B cell (primary cell): Measurements from ENCODE around the gene FAM107B. TPM values are rescaled to one million over a fixed set of nuclear protein-coding genes. Genes with fewer than 3 reads are reported as not detected.

ENCODE experiments used
- ATAC-seq: fragments of 200-7000 bp; cut with Tn5 transposase; one replicate; pipeline ENCODE4 v1.10.0; 2021; ENCODE audit warnings: low read depth, mild to moderate bottlenecking, moderate number of reproducible peaks, moderate library complexity
- CTCF ChIA-PET: fragments of 350-600 bp; sonication (Branson Sonifier 250); formaldehyde crosslinking; loops from one replicate; lab custom pipeline; 2021; ENCODE audit warnings: antibody characterized with exemption, inconsistent platforms; lab: Charles Lee
- POLR2A ChIA-PET: fragments of 350-600 bp; sonication (Branson Sonifier 250); formaldehyde crosslinking; loops from one replicate; lab custom pipeline; 2021; ENCODE audit warnings: antibody characterized with exemption; lab: Charles Lee
- DNase-seq: peaks from one replicate; pipeline ENCODE4 v3.0.0; 2013
- H2AFZ ChIP-seq: 2 replicates; pipeline ENCODE4 v1.6.1; 2012; ENCODE audit warnings: mild to moderate bottlenecking, low read depth, low read length; ENCODE audit not compliant: insufficient read depth, poor library complexity, severe bottlenecking
- H3K27ac ChIP-seq, 2 donors: 1 replicate in 1 of 2; 2 replicates in 1 of 2; pipeline ENCODE4 v1.5.1; 2012 to 2013; ENCODE audit warnings: low read length in 2 of 2, mild to moderate bottlenecking in 2 of 2, moderate library complexity in 1 of 2
- H3K27me3 ChIP-seq, 4 experiments: fragments of 200-600 bp in 1 of 4; sonication (generic) in 1 of 4; replicated peaks in 1 of 4; 1 replicate in 2 of 4; 2 replicates in 2 of 4; pipeline versions ENCODE4 v1.6.1 to v1.7.0; 2013 to 2016; ENCODE audit warnings: low read length in 3 of 4, mild to moderate bottlenecking in 2 of 4, mixed read lengths in 1 of 4, moderate library complexity in 1 of 4; ENCODE audit not compliant: insufficient read depth in 4 of 4, control insufficient read depth in 3 of 4; ENCODE audit errors: control extremely low read depth in 1 of 4
- H3K36me3 ChIP-seq, 2 experiments: replicated peaks in 1 of 2; 1 replicate in 1 of 2; 2 replicates in 1 of 2; pipeline versions ENCODE4 v1.6.1 to v1.7.1; 2013; ENCODE audit warnings: low read length in 1 of 2; ENCODE audit not compliant: insufficient read depth in 2 of 2, control insufficient read depth in 1 of 2; ENCODE audit errors: control extremely low read depth in 1 of 2, extremely low read depth in 1 of 2
- H3K4me1 ChIP-seq, 2 donors: fragments of 200-600 bp in 1 of 2; sonication (generic) in 1 of 2; 1 replicate in 1 of 2; 2 replicates in 1 of 2; pipeline versions ENCODE4 v1.5.1 to v1.6.1; 2013 to 2017; ENCODE audit warnings: low read length in 2 of 2; ENCODE audit not compliant: control insufficient read depth in 2 of 2, insufficient read depth in 2 of 2
- H3K4me2 ChIP-seq: replicated peaks from 2 replicates; pipeline ENCODE3; 2012; ENCODE audit warnings: mild to moderate bottlenecking, low read depth, low read length; ENCODE audit not compliant: poor library complexity, severe bottlenecking
- H3K4me3 ChIP-seq, 5 experiments: fragments of 200-600 bp in 1 of 5; sonication (generic) in 1 of 5; 1 replicate in 3 of 5; 2 replicates in 2 of 5; pipeline versions ENCODE4 v1.5.1 to v1.7.0; 2011 to 2016; ENCODE audit warnings: low read length in 4 of 5, mild to moderate bottlenecking in 4 of 5, low read depth in 2 of 5, control low read depth in 1 of 5, moderate library complexity in 1 of 5; ENCODE audit not compliant: insufficient read depth in 1 of 5; ENCODE audit errors: control extremely low read depth in 1 of 5, extremely low read depth in 1 of 5
- H3K79me2 ChIP-seq: fragments of 200-600 bp; sonication (generic); one replicate; pipeline ENCODE4 v1.6.0; 2016; ENCODE audit warnings: low read length; ENCODE audit not compliant: control insufficient read depth, insufficient read depth
- H3K9ac ChIP-seq: fragments of 200-600 bp; sonication (generic); 2 replicates; pipeline ENCODE4 v1.6.1; 2017; ENCODE audit warnings: mild to moderate bottlenecking, low read length, moderate library complexity
- H3K9me3 ChIP-seq, 3 donors: one replicate each; pipeline versions ENCODE4 v1.6.1 to v1.7.1; 2013; ENCODE audit warnings: low read length in 2 of 3; ENCODE audit not compliant: control insufficient read depth in 2 of 3, insufficient read depth in 1 of 3; ENCODE audit errors: control extremely low read depth in 1 of 3
- H4K20me1 ChIP-seq: 2 replicates; pipeline ENCODE4 v1.6.0; 2012; ENCODE audit warnings: mild to moderate bottlenecking, low read length; ENCODE audit not compliant: insufficient read depth, control insufficient read depth, poor library complexity, severe bottlenecking
- H3K27ac Mint-ChIP-seq: one replicate; pipeline ENCODE4 v1.8.0; 2021; ENCODE audit warnings: mixed read lengths
- H3K27me3 Mint-ChIP-seq: one replicate; pipeline ENCODE4 v1.8.0; 2021; ENCODE audit warnings: mixed read lengths
- H3K4me1 Mint-ChIP-seq: one replicate; pipeline ENCODE4 v1.8.0; 2021; ENCODE audit warnings: mixed read lengths
- H3K4me3 Mint-ChIP-seq: one replicate; pipeline ENCODE4 v1.8.0; 2021; ENCODE audit warnings: mixed read lengths
- H3K9me3 Mint-ChIP-seq: one replicate; pipeline ENCODE4 v1.8.0; 2022; ENCODE audit warnings: mixed read lengths; ENCODE audit not compliant: insufficient read depth
- CTCF ChIP-seq: fragments of 200-600 bp; IDR thresholded peaks from one replicate; pipeline ENCODE4 v1.8.0; 2022; ENCODE audit warnings: antibody characterized with exemption, mild to moderate bottlenecking
- EZH2 ChIP-seq: IDR thresholded peaks from 2 replicates; pipeline ENCODE4 v1.6.1; 2012; ENCODE audit warnings: borderline replicate concordance, low read depth, mild to moderate bottlenecking, moderate library complexity, low read length; ENCODE audit not compliant: insufficient read depth, poor library complexity, severe bottlenecking
- WGBS: methylation state at CpG from one replicate; pipeline ENCODE4 v1.1.5; 2013; ENCODE audit warnings: missing lambda C conversion rate; ENCODE audit not compliant: insufficient coverage; 5-methylcytosine and 5-hydroxymethylcytosine counted together
- intact Hi-C: fragments of 100-400 bp; cut with micrococcal nuclease; formaldehyde crosslinking; loops from one replicate; pipeline ENCODE4 v1.10.0; 2022
- polyA minus RNA-seq: library from RNA; depleted of rRNA, polyadenylated mRNA; stranded (reverse); fragments of >200 nt; gene quantifications from 2 replicates; pipeline ENCODE4 v1.2.3, GENCODE V29; 2012
- polyA plus RNA-seq: library from polyadenylated mRNA; depleted of rRNA; stranded (reverse); fragments of >200 nt; gene quantifications from 2 replicates; pipeline ENCODE4 v1.2.3, GENCODE V29; 2012
- total RNA-seq, 2 donors: library from RNA; stranded (reverse); fragments of 120-200 nt in 1 of 2; gene quantifications; 1 replicate in 1 of 2; 2 replicates in 1 of 2; pipeline versions ENCODE4 v1.2.3 to v1.2.4, GENCODE V29; 2013 to 2022

The FAM107B gene
- total RNA-seq (318 and 347 TPM in 2 replicates), polyA plus RNA-seq (31.9 and 60.6 TPM in 2 replicates), polyA minus RNA-seq (46.8 and 63.6 TPM in 2 replicates)
- total RNA-seq (2013) = 173 TPM

GRCh38 chr10:14774797-14775196, at the start of gene FAM107B:
FAM107B (minus strand) TSS chr10:14774897; CDS start chr10:14774663, 234 bp downstream.
- ATAC-seq (no peak), DNase-seq (no peak)
- TF ChIP-seq CTCF (no peak), EZH2 (no peak)
- H3K4me3 ChIP-seq = no peak within 1 kb of the TSS
- 94% methylated on average over 5 of the region's 8 CpGs for WGBS
- H3K27me3 Mint-ChIP-seq = no peaks in the 10 kb centered on the region
- H3K4me3 Mint-ChIP-seq = no peak within 1 kb of the TSS
- H3K4me2 ChIP-seq = no peak within 1 kb of the TSS
- no peaks in the 10 kb centered on the region for H3K4me1 ChIP-seq
- CTCF ChIA-PET = no interaction called here
- no peaks in the 10 kb centered on the region for H3K79me2 ChIP-seq
- no peaks in the 10 kb centered on the region for H3K9me3 Mint-ChIP-seq
- no peaks in the 10 kb centered on the region for H3K27me3 ChIP-seq
- peaks cover 2% of the 10 kb centered on the region for H3K4me1 Mint-ChIP-seq
- POLR2A ChIA-PET = no interaction called here
- H4K20me1 ChIP-seq = no peaks in the 10 kb centered on the region
- H3K9ac ChIP-seq = no peak within 1 kb of the TSS
- H3K27ac ChIP-seq = no peak within 1 kb of the TSS
- no peak within 1 kb of the TSS for H3K27ac Mint-ChIP-seq
- no peaks in the 10 kb centered on the region for H3K9me3 ChIP-seq
- intact Hi-C loops = no loop called here
- no peak within 1 kb of the TSS for H2AFZ ChIP-seq
- no peaks in the 10 kb centered on the region for H3K36me3 ChIP-seq

GRCh38 chr10:14823966-14824365, 49.3 kb upstream of the FAM107B start:
- no peaks in the 10 kb centered on the region for H3K9me3 Mint-ChIP-seq
- no peak overlapping the region for H3K27ac Mint-ChIP-seq
- H3K4me1 Mint-ChIP-seq = peaks cover 32% of the 10 kb centered on the region
- no peak overlapping the region for H3K4me3 Mint-ChIP-seq
- no peak for DNase-seq
- POLR2A ChIA-PET = no interaction called here
- Histone ChIP-seq H3K4me3 (no peak overlapping the region), H3K4me2 (no peak overlapping the region), H3K4me1 (peaks cover 16 to 19% of the 10 kb centered on the region in 2 donors), H3K36me3 (no peaks in the 10 kb centered on the region), H3K9ac (no peak overlapping the region), H4K20me1 (no peaks in the 10 kb centered on the region), H3K27ac (no peak overlapping the region), H3K9me3 (peaks cover 0 to 7% (median 0%) of the 10 kb centered on the region in 3 donors), H3K27me3 (no peaks in the 10 kb centered on the region), H3K79me2 (no peaks in the 10 kb centered on the region), H2AFZ (no peak overlapping the region)
- CTCF ChIA-PET = interaction anchor here (0.7 to 4.4 kb wide), 31 partner anchors 13 to 619 kb away, joined by 3 to 71 read pairs (median 7); partner anchors contain the start of genes CDNF, HSPA14 and MSANTD7
- TF ChIP-seq CTCF (no peak), EZH2 (no peak)
- WGBS = 100% methylated on average over 2 of the region's 3 CpGs
- ATAC-seq = no peak
- intact Hi-C loops = loop anchor here (1.0 to 5.0 kb wide), 6 partner anchors 13 to 325 kb away; no protein-coding TSS in a partner anchor
- H3K27me3 Mint-ChIP-seq = no peaks in the 10 kb centered on the region
